ENCODE measurements around the gene MESP2.

MESP2 gene

GRCh38 chr15:89802986-89803824 is 27.1 kb downstream of the MESP2 start:
- DNase-seq = no peak

- no peak for DNase-seq
These were observed 28.0 kb downstream of the MESP2 start for GRCh38 chr15:89803941-89804800.

- no peak for DNase-seq
These were observed 29.4 kb downstream of the MESP2 start for GRCh38 chr15:89805241-89806209.

- no peak for DNase-seq
These were observed 30.1 kb downstream of the MESP2 start for GRCh38 chr15:89806210-89806558.

- DNase-seq = no peak
These were observed 30.7 kb downstream of the MESP2 start for GRCh38 chr15:89806559-89807550.

GRCh38 chr15:89807689-89808088 is 31.6 kb downstream of the MESP2 start:
- no peak for DNase-seq

GRCh38 chr15:89808160-89808870 is 32.2 kb downstream of the MESP2 start:
- no peak for DNase-seq

GRCh38 chr15:89809093-89809786 is 33.1 kb downstream of the MESP2 start:
- DNase-seq = no peak

GRCh38 chr15:89809787-89810148 is 33.6 kb downstream of the MESP2 start:
- DNase-seq = no peak

GRCh38 chr15:89810837-89811236 is 34.7 kb downstream of the MESP2 start:
- no peak for DNase-seq

- no peak for DNase-seq
These were observed 36.1 kb downstream of the MESP2 start for GRCh38 chr15:89812011-89812846.

GRCh38 chr15:89812847-89813320 is 36.8 kb downstream of the MESP2 start:
- no peak for DNase-seq

- no peak for DNase-seq
These were observed 37.4 kb downstream of the MESP2 start for GRCh38 chr15:89813381-89814111.

GRCh38 chr15:89814112-89814742 is 38.1 kb downstream of the MESP2 start:
- no peak for DNase-seq

- no peak for DNase-seq
These were observed 39.6 kb downstream of the MESP2 start for GRCh38 chr15:89815769-89816168.

GRCh38 chr15:89817701-89818280 is 41.7 kb downstream of the MESP2 start:
- no peak for DNase-seq

GRCh38 chr15:89818287-89818686 is 42.2 kb downstream of the MESP2 start:
- no peak for DNase-seq

Measured in NCI-H345 (cell line).